Sigmoid colon (tissue), 4 donors: ENCODE data around the gene TBCB.

Source experiments
- CTCF ChIP-seq, 4 experiments: fragments of 450-650 bp in 3 of 4; fragments of 200-600 bp in 1 of 4; IDR thresholded peaks; one replicate each; pipeline ENCODE4 v1.5.1; 2016 to 2019; ENCODE audit warnings: antibody characterized with exemption in 4 of 4, mild to moderate bottlenecking in 3 of 4, moderate library complexity in 2 of 4
- POLR2A ChIP-seq, 2 donors: fragments of 450-650 bp; IDR thresholded peaks; one replicate each; pipeline ENCODE4 v1.6.1; 2016; ENCODE audit warnings: antibody characterized with exemption in 2 of 2, mild to moderate bottlenecking in 2 of 2, moderate library complexity in 2 of 2
- POLR2AphosphoS5 ChIP-seq, 4 donors: sonication (generic); formaldehyde crosslinking; IDR thresholded peaks; one replicate each; pipeline ENCODE4 v1.6.1; 2017; ENCODE audit warnings: antibody characterized with exemption in 4 of 4

- TF ChIP-seq POLR2AphosphoS5 (IDR thresholded peaks at IDR 0.05) = no peak
- TF ChIP-seq POLR2A (IDR thresholded peaks at IDR 0.05) = no peak
- TF ChIP-seq CTCF (IDR thresholded peaks at IDR 0.05) = no peak
Measured at GRCh38 chr19:36150586-36150985, 35.3 kb downstream of the TBCB start.
